ENCODE measurements around the gene PDE4D. TPM values are rescaled to one million over a fixed set of nuclear protein-coding genes. Genes with fewer than 3 reads are reported as not detected.

The PDE4D gene
- total RNA-seq, 1 donor from 2014 or later, result 34.5 TPM

DNA sequence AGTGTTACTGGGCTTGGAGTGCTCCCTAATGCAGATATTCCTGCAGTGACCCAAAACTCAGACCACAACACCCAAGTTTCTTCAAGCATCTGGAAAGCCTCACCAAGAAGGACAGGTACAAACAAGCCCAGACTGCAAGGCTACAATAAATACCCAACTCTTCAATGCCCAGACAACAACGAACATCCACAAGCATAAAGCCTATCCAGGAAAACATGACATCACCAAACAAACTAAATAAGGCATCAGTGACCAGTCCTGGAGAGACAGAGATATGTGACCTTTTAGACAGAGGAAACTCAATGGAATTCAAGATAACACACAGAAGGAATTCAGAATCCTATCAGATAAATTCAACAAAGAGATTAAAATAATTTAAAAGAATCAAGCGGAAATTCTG lies 605.6 kb downstream of the PDE4D start:
- Histone ChIP-seq H3K4me3 (no peak overlapping the region), H3K4me1 (peaks cover 16% of the 10 kb centered on the region), H3K36me3 (no peaks in the 10 kb centered on the region), H3K27ac (replicated peaks) (no peak overlapping the region), H3K27me3 (ENCODE audit: low read depth) (no peaks in the 10 kb centered on the region), H3K9me3 (replicated peaks) (peaks cover 5% of the 10 kb centered on the region)
- intact Hi-C loops (cut with micrococcal nuclease), result no loop called here
- TF ChIP-seq, protein P1, sequence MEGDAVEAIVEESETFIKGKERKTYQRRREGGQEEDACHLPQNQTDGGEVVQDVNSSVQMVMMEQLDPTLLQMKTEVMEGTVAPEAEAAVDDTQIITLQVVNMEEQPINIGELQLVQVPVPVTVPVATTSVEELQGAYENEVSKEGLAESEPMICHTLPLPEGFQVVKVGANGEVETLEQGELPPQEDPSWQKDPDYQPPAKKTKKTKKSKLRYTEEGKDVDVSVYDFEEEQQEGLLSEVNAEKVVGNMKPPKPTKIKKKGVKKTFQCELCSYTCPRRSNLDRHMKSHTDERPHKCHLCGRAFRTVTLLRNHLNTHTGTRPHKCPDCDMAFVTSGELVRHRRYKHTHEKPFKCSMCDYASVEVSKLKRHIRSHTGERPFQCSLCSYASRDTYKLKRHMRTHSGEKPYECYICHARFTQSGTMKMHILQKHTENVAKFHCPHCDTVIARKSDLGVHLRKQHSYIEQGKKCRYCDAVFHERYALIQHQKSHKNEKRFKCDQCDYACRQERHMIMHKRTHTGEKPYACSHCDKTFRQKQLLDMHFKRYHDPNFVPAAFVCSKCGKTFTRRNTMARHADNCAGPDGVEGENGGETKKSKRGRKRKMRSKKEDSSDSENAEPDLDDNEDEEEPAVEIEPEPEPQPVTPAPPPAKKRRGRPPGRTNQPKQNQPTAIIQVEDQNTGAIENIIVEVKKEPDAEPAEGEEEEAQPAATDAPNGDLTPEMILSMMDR (IDR thresholded peaks at IDR 0.05; ENCODE audit: borderline replicate concordance), result no peak
- no peak for DNase-seq

- H3K4me3 ChIP-seq, result no peak overlapping the region
- no peaks in the 10 kb centered on the region for H3K36me3 ChIP-seq
- peaks cover 16% of the 10 kb centered on the region for H3K4me1 ChIP-seq
- intact Hi-C loops (cut with micrococcal nuclease), result no loop called here
- no peaks in the 10 kb centered on the region for H3K27me3 ChIP-seq (ENCODE audit: low read depth)
- no peak overlapping the region for H3K27ac ChIP-seq (replicated peaks)
- no peak for DNase-seq
- H3K9me3 ChIP-seq (replicated peaks), result peaks cover 5% of the 10 kb centered on the region
- TF ChIP-seq, protein P1 (IDR thresholded peaks at IDR 0.05; ENCODE audit: borderline replicate concordance), result no peak
Observed at GRCh38 chr5:59287361-59287760, 606.2 kb downstream of the PDE4D start.

DNA sequence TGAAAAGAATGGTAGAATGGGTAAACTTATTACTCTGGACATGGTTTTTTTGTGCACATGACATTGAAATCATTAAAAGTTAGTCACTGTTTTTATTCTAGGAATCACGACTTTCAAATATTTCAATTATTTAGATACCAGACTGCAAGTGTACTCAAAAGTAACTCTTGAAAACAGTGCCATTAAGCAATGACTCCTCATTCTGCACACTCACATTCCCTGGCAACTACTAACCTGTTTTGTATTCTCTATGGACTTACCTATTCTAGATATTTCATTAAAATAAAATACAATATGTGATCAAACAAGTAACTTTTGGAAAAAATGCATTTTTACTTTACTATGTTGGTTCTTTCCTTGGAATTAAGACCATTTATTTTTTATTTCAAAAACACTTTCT lies 607.0 kb downstream of the PDE4D start:
- TF ChIP-seq, protein P1 (IDR thresholded peaks at IDR 0.05; ENCODE audit: borderline replicate concordance), result no peak
- Histone ChIP-seq H3K4me1 (peaks cover 16% of the 10 kb centered on the region), H3K36me3 (no peaks in the 10 kb centered on the region), H3K4me3 (no peak overlapping the region), H3K9me3 (replicated peaks) (peaks cover 5% of the 10 kb centered on the region), H3K27ac (replicated peaks) (no peak overlapping the region), H3K27me3 (ENCODE audit: low read depth) (no peaks in the 10 kb centered on the region)
- DNase-seq, result no peak
- intact Hi-C loops (cut with micrococcal nuclease), result no loop called here

GRCh38 chr5:59285300-59286016 lies 608.1 kb downstream of the PDE4D start:
- TF ChIP-seq, protein P1 (IDR thresholded peaks at IDR 0.05; ENCODE audit: borderline replicate concordance), result no peak
- peaks cover 16% of the 10 kb centered on the region for H3K4me1 ChIP-seq
- intact Hi-C loops (cut with micrococcal nuclease), result no loop called here
- no peaks in the 10 kb centered on the region for H3K36me3 ChIP-seq
- no peak overlapping the region for H3K27ac ChIP-seq (replicated peaks)
- no peak overlapping the region for H3K4me3 ChIP-seq
- H3K9me3 ChIP-seq (replicated peaks), result peaks cover 5% of the 10 kb centered on the region
- no peak for DNase-seq
- no peaks in the 10 kb centered on the region for H3K27me3 ChIP-seq (ENCODE audit: low read depth)

DNA sequence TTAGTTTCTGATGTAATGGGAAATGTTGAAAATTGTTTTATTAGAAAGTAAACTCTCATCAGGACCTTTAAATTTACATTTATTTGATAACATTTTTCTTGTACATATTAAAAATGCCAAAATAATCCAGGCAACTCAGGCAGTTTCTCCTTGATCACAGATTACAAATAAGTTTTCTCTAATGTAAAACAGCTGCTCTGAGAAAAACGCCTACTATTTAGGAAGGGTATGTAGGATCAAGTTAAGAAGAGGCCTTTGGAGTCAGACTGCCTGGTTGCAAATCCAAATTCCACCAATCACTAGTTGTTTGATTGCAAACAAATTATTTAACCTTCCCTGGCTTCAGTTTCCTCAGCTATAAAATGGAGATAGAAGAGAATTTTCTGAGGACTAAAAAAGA lies 610.8 kb downstream of the PDE4D start:
- no peaks in the 10 kb centered on the region for H3K36me3 ChIP-seq
- no peak overlapping the region for H3K4me3 ChIP-seq
- DNase-seq, result no peak
- TF ChIP-seq, protein P1 (IDR thresholded peaks at IDR 0.05; ENCODE audit: borderline replicate concordance), result no peak
- peaks cover 16% of the 10 kb centered on the region for H3K4me1 ChIP-seq
- no peak overlapping the region for H3K27ac ChIP-seq (replicated peaks)
- H3K9me3 ChIP-seq (replicated peaks), result no peaks in the 10 kb centered on the region
- H3K27me3 ChIP-seq (ENCODE audit: low read depth), result no peaks in the 10 kb centered on the region
- intact Hi-C loops (cut with micrococcal nuclease), result no loop called here

Data from left ventricle myocardium inferior (tissue), 1 donor.